ENCODE results near the gene MYO1E. TPM values are rescaled to one million over a fixed set of nuclear protein-coding genes. Genes with fewer than 3 reads are reported as not detected.

MYO1E gene
- total RNA-seq, 4 donors from 2014 or later, result 245 to 380 (median 268) TPM

- no peaks in the 10 kb centered on the region for H3K27me3 ChIP-seq
- peaks cover 0 to 68% (median 0%) of the 10 kb centered on the region in 3 donors for H3K36me3 ChIP-seq
- peak in 1 of 3 donors; percentile 15 for DNase-seq
Observed at GRCh38 chr15:59179717-59180116, 193.0 kb downstream of the MYO1E start.

DNA sequence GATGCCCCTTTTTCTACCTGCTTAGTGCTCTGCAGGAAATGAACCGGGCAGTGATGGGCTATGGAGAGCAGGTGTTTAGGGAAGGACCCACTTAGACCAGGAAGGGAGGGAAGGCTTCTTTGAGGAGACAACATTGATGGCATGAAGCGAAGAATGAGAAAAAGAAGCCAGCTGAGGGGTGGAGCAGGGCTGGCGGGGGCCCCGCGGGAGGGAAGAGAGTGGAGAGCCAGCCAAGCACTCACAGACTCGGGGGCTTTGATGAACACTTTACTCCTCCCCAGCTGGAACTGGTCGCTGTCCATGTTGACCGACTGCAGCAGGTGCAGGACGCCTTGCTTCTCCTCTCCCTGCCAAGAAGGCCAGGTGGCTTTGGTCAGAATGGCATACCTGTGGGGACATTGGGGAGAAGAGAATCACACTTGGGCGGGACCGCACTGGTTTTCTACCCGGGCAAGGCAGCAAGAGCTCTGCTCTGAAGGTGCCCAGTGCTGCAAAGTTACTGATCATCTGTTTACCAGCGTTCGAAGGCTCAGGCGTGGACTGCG is 194.4 kb downstream of the MYO1E start:
- Histone ChIP-seq H3K4me1 (peaks cover 0 to 5% (median 0%) of the 10 kb centered on the region in 4 donors), H3K9me3 (no peaks in the 10 kb centered on the region), H3K27ac (no peak overlapping the region), H3K36me3 (peaks cover 0 to 69% (median 0%) of the 10 kb centered on the region in 3 donors), H3K27me3 (no peaks in the 10 kb centered on the region), H3K4me3 (no peak overlapping the region)
- TF ChIP-seq CTCF (IDR thresholded peaks at IDR 0.05) (no peak), POLR2A (IDR thresholded peaks at IDR 0.05) (no peak)
- peak in 1 of 3 donors; percentile 43 for DNase-seq

More at GRCh38 chr15:59179717-59180116, 193.0 kb downstream of the MYO1E start:
- no peak for TF ChIP-seq CTCF (IDR thresholded peaks at IDR 0.05)
- no peak for TF ChIP-seq POLR2A (IDR thresholded peaks at IDR 0.05)
- H3K27ac ChIP-seq, result no peak overlapping the region
- H3K4me3 ChIP-seq, result no peak overlapping the region
- H3K9me3 ChIP-seq, result no peaks in the 10 kb centered on the region
- H3K4me1 ChIP-seq, result peaks cover 0 to 5% (median 0%) of the 10 kb centered on the region in 4 donors

DNA sequence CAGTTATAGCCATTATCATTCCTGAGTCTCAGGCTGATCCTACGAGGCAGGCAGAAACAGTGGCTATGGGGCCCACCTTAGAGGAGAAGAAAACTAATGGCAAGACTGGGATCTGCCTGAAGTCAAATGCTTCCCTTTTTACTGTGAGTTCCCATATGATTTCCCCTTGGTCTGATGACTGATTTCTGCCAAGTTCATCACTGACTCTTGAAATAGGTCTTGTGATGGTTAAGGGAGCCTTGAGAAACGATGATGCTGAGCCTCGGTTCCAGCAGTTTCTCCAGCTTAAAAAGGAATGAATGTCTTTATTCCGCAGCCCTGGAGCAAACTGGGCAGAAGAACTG is 195.4 kb downstream of the MYO1E start:
- no peaks in the 10 kb centered on the region for H3K9me3 ChIP-seq
- no peaks in the 10 kb centered on the region for H3K27me3 ChIP-seq
- no peak overlapping the region for H3K27ac ChIP-seq
- no peak for TF ChIP-seq CTCF (IDR thresholded peaks at IDR 0.05)
- no peak for TF ChIP-seq POLR2A (IDR thresholded peaks at IDR 0.05)
- H3K4me1 ChIP-seq, result peaks cover 0 to 5% (median 0%) of the 10 kb centered on the region in 4 donors
- H3K4me3 ChIP-seq, result no peak overlapping the region
- no peak for DNase-seq
- H3K36me3 ChIP-seq, result peaks cover 0 to 69% (median 0%) of the 10 kb centered on the region in 3 donors

GRCh38 chr15:59176653-59177316 is 195.9 kb downstream of the MYO1E start:
- TF ChIP-seq POLR2A (IDR thresholded peaks at IDR 0.05) (no peak), CTCF (IDR thresholded peaks at IDR 0.05) (no peak)
- Histone ChIP-seq H3K4me1 (peaks cover 0 to 5% (median 0%) of the 10 kb centered on the region in 4 donors), H3K4me3 (no peak overlapping the region), H3K27ac (no peak overlapping the region), H3K36me3 (peaks cover 0 to 69% (median 0%) of the 10 kb centered on the region in 3 donors), H3K27me3 (no peaks in the 10 kb centered on the region), H3K9me3 (no peaks in the 10 kb centered on the region)
- peak in 1 of 3 donors; percentile 33 for DNase-seq

DNA sequence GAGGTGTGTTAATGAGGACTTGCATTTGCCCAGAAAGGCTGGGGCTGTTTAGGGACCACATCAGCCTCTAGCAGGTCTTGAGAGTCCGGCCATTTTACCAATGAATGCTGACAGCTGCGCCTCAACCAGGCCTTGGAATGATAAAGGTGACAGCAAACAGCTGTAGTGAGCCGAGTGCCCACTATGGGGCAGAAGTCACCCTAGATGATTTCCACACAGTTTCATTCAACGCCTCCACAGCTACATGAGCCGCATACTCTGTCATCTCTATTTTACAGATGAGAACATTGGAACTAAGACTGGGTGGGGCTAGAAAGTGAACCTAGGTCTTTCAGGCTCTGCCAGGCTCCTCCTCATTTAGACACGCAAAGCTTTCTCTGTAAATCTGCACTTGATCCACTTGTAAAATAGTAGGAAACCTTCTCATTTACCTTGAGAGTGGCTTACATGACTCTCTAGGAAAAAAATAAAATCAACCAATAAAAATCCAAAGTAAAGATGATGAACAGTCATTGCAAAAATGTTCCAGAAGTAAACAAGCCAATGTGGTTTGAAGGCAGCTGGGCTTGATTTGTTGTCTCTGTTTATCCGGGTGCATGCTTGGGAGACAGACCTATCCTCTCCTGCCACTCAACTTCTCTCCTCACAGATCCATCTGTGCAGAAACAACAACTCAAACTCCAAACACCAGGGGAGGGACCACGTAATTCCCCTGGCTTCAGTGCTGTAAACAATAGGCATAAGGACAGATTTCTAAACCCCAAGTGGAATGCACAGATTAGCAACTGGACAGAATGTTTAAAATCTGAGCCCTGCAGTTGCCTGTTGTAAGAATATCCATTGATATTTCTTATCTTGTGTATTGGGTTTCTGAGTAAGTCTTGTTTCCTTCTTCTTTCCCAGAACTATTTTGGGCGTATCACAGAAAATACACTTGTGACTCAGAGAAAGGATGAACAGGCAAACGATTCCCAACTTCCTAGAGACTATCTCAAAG is 197.5 kb downstream of the MYO1E start:
- DNase-seq, result peak; percentile 28 to 81 (median 65)

More for the DNA sequence above, 197.5 kb downstream of the MYO1E start:
- Histone ChIP-seq H3K4me1 (peaks cover 0 to 5% (median 1%) of the 10 kb centered on the region in 4 donors), H3K9me3 (no peaks in the 10 kb centered on the region), H3K4me3 (no peak overlapping the region), H3K36me3 (peaks cover 0 to 80% (median 0%) of the 10 kb centered on the region in 3 donors), H3K27ac (peak overlapping the region; percentile 15 to 55 (median 26)), H3K27me3 (no peaks in the 10 kb centered on the region)
- no peak for TF ChIP-seq POLR2A (IDR thresholded peaks at IDR 0.05)
- TF ChIP-seq CTCF (IDR thresholded peaks at IDR 0.05), result peak in 5 of 6 experiments; percentile 9 to 81 (median 72)
